Adipose tissue (tissue), 3 donors: ENCODE measurements around the gene CYTH1. TPM values are rescaled to one million over a fixed set of nuclear protein-coding genes. Genes with fewer than 3 reads are reported as not detected.

Source experiments
- H3K27ac ChIP-seq: one replicate; pipeline ENCODE4 v1.5.1; 2013; ENCODE audit warnings: low read depth, low read length
- WGBS, 3 donors: extraction: QIAGEN DNeasy Blood & Tissue Kit; methylation state at CpG; one replicate each; pipeline ENCODE4 v1.1.7; 2013; 5-methylcytosine and 5-hydroxymethylcytosine counted together
- polyA plus RNA-seq, 3 donors: library from polyadenylated mRNA; stranded (reverse); fragments of 200-250 nt; gene quantifications; one replicate each; pipeline ENCODE4 v1.2.3, GENCODE V29; 2013
- donor health status: healthy with polysubstance abuse.
- donor health status: Bipolar disorder and iron deficiency.
- donor health status: healthy.

CYTH1 gene
- polyA plus RNA-seq, 3 donors, result 23.8 to 42.1 (median 41.7) TPM

DNA sequence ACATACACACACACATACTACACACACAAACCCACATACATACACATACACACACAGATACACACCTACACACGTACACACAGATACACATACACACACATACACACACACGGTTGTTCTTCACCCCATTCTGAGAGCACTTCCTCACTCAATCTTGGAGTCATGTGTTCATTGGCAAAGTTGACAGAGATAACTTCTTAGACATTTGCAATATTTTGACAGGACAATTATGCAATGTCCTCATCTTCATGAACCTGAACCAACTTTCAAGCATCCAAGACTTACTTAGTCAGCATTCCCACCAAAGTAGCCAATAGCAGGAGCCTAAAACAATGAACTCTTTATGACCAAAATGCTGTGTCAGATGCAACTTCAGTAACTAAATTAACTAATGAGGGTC is 127.7 kb downstream of the CYTH1 start:
- 67 to 73% (median 73%) methylated on average over 2 of the region's 2 CpGs for WGBS, 3 donors
- H3K27ac ChIP-seq, result no peak overlapping the region

DNA sequence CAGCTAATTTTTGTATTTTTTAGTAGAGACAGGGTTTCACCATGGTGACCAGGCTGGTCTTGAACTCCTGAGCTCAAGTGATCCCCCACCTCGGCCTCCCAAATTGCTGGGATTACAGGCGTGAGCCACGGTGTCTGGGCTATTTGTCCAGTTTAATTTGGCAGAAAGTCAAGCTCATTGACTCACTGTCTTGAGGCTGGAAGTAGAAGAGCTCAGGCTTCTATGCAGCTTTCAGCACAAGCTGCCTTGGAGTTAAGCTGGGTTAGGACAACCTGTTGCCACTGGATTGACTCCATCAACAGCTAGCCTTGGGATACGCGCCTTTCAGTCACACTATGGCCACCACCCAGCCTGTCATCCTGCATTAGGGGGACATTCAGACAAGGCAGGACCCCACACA is 128.7 kb downstream of the CYTH1 start:
- WGBS, 3 donors, result 48 to 79% (median 50%) methylated on average over 5 of the region's 5 CpGs
- H3K27ac ChIP-seq, result no peak overlapping the region

DNA sequence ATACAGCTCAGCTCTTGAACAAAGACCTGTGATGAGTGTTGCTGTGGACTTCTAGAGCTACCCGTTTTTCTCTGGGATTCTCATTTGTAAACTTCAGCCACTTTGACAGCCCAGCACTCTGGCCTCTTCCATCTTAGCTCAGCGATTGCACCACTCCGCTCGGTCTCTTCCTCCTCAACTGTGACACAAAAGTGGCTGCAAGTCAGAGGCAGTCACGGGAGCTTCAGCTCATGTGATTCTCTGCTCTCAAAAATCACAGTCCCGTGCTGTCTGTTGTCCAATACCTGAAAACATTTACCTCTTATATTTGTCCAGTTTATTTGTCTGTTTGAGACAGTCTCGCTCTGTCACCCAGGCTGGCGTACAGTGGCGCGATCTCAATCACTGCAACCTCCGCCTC is 129.2 kb downstream of the CYTH1 start:
- no peak overlapping the region for H3K27ac ChIP-seq
- 79 to 81% (median 80%) methylated on average over 10 to 11 of the region's 11 CpGs for WGBS, 3 donors

DNA sequence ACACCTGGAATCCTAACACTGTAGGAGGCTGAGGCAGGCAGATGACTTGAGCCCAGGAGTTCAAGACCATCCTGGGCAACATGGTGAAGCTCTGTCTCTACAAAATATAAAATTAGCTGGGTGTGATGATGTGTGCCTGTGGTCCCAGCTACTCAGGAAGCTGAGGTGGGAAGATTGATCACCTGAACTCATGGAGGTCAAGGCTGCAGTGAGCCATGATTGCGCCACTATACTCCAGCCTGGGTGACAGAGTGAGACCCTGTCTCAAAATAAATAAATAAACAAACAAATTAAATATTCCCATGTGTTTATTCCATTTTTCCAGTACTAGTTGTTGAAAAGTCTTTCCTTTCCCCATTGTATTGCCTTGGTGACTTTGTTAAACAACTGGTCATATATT is 130.0 kb downstream of the CYTH1 start:
- WGBS, 3 donors, result 98 to 100% (median 100%) methylated on average over 1 of the region's 1 CpG
- H3K27ac ChIP-seq, result no peak overlapping the region

DNA sequence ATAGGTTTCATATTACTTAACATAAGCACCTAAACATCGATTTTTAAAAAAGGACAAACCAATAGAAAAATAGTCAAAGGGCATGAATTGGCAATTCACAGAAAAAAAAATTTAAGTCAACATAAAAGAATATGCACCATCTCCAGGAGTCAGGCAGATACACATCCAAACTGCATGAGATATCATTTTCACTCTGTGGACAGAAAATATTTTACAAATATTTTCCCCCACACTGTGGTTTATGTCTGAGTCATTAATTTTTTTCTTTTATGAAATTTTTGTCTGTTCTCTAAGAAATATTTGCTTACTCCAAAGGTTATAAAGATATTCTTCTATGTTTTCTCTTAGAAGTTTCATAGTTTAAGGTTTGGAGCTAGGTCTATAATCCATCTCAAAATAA is 130.5 kb downstream of the CYTH1 start:
- no peak overlapping the region for H3K27ac ChIP-seq
- 47 to 88% (median 79%) methylated on average over 1 of the region's 1 CpG for WGBS, 3 donors

DNA sequence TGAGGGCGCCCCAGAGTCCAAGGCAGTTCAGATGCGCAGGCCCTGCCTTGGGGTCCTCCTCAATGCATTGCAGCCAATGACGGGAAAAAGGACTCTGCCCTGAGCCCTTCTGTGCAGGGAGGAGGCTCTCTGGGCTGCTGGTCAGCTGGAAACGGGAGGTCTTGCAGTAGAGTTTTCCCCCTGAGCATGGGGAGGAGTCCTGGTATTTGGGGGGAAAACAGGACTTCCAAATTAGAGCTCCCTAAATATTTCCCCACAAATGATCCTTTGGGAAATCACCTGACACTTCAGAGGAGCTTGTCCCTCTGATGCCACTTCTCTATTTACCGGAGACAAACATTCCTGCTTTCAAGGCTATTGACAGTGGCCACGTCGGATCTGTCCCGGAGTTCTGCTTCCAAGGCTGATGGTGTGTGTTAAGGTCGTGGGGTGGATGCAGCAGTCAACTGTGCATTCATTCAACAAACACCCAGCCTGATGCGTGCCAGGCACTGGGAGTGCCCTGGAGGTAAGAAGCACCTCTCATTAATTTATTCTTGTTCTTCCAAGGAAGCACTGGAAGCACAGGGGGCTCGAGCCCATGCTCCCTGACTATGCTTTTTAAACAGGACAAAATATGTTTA is 131.9 kb downstream of the CYTH1 start:
- no peak overlapping the region for H3K27ac ChIP-seq
- 35 to 82% (median 75%) methylated on average over 11 of the region's 11 CpGs for WGBS, 3 donors

DNA sequence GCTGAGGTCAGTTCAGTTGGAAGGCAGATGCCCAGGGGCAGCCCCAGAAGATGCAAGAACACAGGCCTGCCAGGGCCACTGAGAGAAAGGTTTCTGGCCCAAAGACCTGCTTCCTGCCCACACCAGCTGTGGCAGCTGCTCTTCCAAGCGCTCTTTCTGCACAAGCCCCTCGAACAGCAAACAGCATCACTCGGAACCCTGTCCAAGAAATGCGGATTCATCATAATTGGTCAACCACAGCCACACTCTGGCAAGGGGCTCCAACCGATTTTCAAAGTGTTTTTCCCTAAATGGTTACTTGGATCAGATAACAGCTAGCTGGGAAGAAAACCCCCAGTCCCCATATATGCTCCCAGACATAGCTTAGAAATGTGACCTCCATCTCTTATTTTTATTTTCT is 133.8 kb downstream of the CYTH1 start:
- no peak overlapping the region for H3K27ac ChIP-seq
- 79 to 95% (median 93%) methylated on average over 5 of the region's 5 CpGs for WGBS, 3 donors

DNA sequence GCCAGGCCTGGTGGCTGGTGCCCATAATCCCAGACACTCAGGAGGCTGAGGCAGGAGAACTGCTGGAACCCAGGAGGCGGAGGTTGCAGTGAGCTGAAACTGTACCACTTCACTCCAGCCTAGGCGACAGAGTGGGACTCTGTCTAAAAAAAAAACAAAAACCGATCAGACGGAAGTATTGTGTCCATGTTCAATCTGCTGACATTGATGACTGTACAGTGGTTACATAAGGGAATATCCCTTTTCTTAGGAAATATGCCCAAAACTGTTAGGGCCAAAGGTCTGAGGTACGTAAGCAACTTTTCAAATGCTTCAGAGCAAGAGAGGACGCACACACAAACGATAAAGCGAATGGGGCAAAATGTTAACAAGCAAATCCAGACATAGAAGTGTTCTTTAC is 135.0 kb downstream of the CYTH1 start:
- no peak overlapping the region for H3K27ac ChIP-seq
- 80 to 91% (median 88%) methylated on average over 8 of the region's 8 CpGs for WGBS, 3 donors

DNA sequence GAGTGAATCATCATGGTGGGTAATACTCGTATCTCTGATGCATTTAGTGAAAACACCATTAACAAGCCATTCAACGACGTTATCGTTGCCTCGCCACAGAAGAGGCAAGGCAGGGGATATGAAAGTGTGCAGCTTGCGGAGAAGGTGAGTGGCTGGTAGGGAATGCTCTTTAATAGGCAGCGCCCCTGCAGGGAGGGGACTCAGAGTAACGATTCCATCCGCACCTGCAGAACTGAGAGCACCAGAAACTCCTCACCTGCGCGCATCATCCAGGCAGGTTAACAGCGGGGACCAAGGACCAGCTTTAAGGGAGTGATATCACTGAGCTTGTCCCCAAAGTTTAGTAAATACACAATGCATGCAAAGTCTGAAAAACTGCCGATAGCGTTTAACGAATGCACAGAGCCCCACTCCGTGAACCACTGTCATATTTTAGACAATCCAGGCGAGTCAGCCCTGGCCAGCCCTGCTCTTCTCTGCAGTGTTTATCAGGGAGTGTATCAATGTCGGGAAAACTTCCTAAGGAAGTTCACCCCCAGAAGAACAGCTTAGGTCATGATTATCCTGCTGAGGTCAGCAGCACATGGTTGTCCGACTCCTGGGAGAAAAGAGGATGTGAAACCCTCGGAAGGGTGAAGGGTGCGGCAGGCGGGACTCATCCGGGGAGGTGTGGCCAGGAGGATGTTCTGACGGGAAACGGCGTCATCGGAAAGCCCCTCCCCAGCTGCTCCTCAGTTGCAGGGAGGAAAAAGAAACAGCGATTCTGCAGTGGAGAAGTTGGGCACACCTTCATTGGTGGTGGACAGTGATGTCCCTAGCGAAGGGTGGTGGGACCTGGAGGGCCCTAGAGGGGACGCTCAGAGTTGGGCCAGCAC is 136.4 kb downstream of the CYTH1 start:
- WGBS, 3 donors, result 54 to 56% (median 54%) methylated on average over 30 of the region's 30 CpGs
- H3K27ac ChIP-seq, result no peak overlapping the region

DNA sequence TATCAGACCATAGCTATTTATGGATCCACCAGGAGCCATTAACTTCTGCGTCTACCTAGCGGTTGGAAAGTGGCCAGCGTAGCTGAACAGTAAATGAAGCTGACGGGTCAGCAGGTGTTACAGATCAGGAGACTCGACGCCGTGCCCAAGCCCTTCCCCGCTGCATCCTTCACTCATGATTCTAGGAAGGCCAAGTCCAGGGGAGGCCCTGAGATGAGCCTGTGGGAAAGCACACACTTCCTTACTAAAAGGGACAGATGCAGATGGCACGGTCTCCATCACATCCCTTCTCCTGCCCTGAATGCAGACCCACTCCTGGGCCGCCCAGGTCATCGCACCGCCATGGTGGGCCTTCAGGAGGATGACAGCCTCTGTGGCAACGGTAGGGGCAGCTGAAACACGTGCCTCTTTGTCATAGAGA is 137.1 kb downstream of the CYTH1 start:
- no peak overlapping the region for H3K27ac ChIP-seq
- 87 to 92% (median 90%) methylated on average over 14 of the region's 14 CpGs for WGBS, 3 donors

DNA sequence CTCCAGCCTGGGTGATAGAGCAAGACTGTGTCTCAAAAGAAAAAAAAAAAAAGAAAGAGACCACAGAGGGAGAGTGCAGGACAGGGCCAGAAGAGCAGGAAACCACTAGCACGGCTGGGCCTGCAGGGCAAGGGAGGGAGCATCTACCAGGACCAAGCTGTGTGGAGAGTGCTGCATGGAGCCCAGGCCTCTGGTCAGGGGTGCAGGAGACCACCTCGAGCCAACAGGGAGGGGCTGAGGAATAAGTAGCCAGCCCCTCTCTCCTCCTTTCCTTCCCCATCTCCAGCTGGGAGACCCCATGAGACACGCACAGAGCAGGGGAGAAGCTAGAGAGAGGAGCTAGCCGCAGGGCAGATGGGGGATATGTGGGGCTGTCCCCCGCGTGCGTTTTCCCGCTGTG is 137.8 kb downstream of the CYTH1 start:
- no peak overlapping the region for H3K27ac ChIP-seq
- 74 to 82% (median 75%) methylated on average over 8 of the region's 8 CpGs for WGBS, 3 donors

DNA sequence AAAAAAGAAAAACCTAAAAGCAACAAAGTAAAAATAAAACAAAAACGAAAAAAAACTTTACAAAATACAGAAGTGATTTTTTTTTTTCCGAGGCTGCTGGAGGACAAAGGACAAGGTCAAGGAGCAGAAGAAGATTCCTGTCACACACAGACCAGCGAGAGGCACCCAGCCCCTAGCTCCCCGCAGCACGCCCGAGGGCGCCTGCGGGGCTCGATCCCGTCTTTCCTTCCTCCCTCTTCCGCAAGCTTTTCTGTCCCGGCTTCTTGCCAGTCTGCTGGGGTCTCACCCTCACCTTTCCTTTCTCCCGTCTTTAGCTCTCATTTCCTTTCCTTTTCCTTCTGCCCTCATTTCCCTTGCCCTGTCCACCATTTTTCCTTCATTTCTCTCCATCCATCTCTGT is 138.7 kb downstream of the CYTH1 start:
- no peak overlapping the region for H3K27ac ChIP-seq
- WGBS, 3 donors, result 80 to 87% (median 82%) methylated on average over 13 of the region's 13 CpGs

DNA sequence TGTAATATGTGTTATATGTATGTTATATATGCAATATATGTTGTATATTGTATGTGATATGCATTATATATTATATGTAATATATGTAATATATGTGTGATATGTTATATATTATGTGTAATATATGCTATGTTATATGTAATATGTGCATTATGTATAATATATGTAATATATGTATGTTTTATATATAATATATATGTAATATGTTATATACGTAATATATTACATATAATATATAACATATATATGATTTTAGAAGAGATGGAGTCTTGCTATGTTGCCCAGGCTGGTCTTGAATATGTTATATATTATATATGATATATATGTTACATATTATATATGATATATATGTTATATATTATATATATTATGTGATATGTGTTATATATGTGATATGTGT is 139.4 kb downstream of the CYTH1 start:
- 81 to 88% (median 87%) methylated on average over 1 of the region's 1 CpG for WGBS, 3 donors
- no peak overlapping the region for H3K27ac ChIP-seq

DNA sequence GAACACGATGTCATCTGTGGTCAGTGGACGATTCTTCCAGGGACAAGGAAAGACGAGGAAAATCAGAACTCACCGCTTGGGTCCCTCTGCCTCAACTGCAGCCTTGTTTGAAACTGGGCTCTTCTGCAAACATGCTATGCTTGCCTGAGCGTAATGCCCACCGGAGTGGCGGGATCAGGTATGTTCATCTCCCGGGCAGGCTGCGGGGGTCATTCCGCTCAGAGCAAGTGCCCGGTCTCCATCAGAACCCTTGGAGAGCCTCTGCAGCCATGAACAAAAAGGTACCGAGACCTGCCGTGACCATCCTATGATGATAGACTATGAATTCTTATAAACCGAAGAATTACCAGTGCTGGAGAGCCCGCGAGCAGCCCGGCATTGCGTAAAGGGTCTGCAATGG is 140.4 kb downstream of the CYTH1 start:
- no peak overlapping the region for H3K27ac ChIP-seq
- WGBS, 3 donors, result 93 to 95% (median 94%) methylated on average over 18 of the region's 18 CpGs

DNA sequence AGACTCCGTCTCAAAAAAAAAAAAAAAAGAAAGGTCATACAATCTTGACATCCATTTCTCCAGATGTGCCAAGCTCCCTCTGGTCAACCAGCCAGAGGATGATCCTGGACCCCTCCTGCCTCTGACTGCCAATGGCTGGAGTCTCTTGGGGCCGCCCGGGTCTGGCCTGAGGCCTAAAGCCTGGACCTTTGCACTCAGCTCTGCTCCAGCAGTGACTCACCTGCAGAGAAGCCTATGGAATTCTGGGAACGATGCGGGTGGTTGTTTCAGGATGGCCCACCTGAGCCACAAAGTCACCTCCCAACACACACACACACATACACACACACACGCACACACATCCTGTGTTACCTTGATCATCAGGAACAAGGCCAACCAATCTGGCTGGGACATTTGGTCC is 140.8 kb downstream of the CYTH1 start:
- WGBS, 3 donors, result 90 to 96% (median 96%) methylated on average over 5 to 6 of the region's 6 CpGs

DNA sequence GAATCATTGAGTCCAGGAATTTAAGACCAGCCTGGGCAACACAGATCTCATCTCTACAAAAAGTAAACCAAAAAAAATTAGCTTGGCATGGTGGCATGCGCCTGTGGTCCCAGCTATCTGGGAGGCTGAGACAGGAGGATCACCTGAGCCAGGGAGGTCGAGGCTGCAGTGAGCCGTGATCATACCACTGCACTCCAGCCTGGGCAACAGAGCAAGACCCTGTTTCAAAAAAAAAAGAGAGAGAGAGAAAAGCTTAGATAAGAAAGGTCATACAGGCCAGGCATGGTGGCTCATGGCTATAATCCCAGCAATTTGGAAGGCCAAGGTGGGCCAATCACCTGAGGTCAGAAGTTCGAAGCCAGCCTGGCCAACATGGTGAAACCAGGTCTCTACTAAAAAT is 141.4 kb downstream of the CYTH1 start:
- 83 to 98% (median 83%) methylated on average over 4 of the region's 4 CpGs for WGBS, 3 donors
- H3K27ac ChIP-seq, result no peak overlapping the region

More for the DNA sequence above, 140.8 kb downstream of the CYTH1 start:
- H3K27ac ChIP-seq, result no peak overlapping the region

DNA sequence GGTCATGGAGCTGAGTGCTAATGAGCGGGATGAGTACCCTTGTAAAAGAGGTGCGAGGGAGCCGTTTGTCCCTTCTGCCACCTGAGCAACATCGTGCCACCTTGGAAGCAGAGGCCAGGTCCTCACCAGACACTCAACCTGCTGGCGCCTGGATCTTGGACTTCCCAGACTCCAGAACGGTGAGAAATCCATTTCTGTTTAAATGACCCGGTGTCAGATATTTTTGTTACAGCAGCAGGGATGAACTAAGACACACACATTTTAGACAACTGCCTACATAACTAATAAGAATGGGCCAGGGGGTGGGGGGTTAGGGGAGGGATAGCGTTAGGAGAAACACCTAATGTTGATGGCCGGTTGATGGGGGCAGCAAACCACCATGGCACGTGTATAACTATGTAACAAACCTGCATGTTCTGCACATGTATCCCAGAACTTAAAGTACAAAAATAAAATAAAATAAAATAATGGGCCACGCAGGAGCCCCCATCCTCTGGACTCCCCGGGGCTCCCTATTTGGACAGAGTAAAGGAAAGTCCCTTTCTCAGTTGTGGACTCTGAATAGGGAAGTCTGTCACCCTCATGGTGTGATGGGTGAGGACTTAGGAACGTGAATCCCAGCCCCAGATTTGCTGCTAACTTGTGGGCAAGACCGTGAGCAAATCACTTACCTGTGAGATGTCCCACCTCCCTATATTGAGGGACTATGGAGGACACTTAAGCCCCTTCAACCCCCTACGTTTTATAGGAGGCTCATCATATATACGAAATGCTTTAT is 144.2 kb downstream of the CYTH1 start:
- WGBS, 3 donors, result 90 to 92% (median 91%) methylated on average over 16 of the region's 16 CpGs
- no peak overlapping the region for H3K27ac ChIP-seq

DNA sequence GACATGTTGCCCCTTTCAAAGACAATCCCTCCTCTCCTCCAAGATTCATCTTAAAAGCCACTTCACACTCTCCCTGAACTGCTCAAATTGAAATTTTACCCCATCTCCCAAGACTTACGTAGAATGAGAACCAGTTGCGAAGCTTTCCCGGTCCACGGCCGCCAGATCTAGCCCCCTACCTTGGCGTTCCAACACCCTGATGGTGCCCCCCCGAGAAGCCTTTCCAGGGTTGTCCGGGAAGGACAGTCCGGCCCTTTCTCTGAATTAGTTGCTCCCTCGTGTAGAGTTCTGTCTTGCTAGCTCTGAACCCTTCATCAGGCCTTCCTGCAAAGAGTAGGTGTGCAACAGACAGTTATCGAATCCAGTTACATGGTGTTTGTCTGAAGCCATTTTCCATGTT is 144.9 kb downstream of the CYTH1 start:
- H3K27ac ChIP-seq, result no peak overlapping the region
- 83 to 90% (median 89%) methylated on average over 11 of the region's 11 CpGs for WGBS, 3 donors

DNA sequence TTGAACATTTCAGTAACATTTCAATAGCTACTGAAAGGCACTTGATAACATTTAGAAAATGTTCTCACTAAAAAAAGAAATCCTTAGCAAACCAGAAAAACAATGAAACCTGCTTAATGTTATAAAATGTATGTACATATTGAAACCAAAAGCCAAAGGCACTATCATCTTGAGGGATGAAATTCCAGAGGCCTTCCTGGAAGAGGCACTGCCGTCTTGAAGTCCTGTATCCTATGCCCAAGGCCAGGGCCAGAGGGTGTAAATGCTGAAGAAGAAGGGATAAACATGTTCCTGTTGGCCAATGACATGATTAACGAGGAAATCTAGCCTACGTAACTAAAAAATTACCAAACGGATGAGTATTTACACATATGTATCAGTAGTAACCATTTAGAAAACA is 147.9 kb downstream of the CYTH1 start:
- WGBS, 3 donors, result 73 to 91% (median 86%) methylated on average over 4 of the region's 4 CpGs
- H3K27ac ChIP-seq, result no peak overlapping the region
